Islet of Langerhans (tissue), 1 donor: ENCODE results near the gene FGD6.
A peak's percentile ranks its signal among the peaks of the same experiment; 100 is the strongest.

Experiments used
- FAIRE-seq: peaks from one replicate; lab custom pipeline; 2011; peaks lifted over from hg19 to GRCh38; lab: Jason Lieb, UNC

The FGD6 gene

GRCh38 chr12:95077341-95077740 lies 139.9 kb downstream of the FGD6 start:
- FAIRE-seq, result no peak

DNA sequence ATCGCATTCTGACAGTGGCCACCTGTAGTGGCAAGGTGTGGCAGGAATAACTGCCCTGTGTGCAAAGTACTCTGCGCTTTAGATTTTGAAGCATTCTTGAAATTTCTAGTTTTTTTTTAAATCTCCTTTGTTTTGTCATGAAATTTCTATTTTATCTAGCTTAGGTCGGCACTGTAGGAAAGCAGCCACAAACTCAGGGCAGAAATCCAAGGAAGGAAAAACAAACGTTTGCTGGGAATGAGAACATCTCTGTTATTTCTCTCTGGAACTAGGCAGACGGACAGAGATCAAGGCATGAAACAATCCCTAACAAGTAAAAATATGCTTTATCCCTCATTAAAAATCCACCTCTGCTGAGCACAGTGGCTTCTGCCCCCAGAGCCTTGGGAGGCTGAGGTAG lies 142.5 kb downstream of the FGD6 start:
- no peak for FAIRE-seq

DNA sequence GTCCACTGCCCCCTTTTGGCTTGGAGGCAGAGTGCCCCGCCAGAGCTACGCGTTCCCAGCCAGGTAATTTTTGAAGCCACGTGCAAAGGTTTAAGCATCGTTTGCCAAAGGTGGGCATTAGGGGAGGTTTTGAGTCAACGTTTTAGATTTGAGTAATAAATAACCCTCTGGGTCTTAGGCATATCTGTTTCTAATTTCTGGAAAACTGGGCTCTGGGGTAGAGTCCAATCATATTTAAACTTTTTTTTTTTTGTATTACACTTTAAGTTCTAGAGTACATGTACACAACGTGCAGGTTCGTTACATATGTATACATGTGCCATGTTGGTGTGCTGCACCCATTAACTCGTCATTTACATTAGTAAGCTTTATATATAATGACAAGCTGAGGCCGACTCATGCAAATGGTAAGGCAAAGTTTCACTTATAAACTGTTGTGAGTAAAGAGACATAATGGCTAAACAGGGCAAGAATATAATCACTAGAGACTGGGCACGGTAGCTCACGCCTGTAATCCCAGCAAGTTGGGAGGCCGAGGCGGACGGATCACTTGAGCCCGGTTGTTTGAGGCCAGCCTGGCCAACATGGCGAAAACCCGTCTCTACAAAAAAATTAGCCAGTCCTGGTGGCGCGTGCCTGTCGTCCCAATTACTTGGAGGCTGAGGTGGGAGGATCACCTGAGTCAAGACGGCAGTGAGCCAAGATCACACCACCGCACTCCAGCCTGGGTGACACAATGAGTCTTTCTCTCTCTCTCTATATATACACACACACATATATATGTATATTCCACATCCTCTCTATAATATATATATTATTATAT lies 143.4 kb downstream of the FGD6 start:
- FAIRE-seq, result no peak

DNA sequence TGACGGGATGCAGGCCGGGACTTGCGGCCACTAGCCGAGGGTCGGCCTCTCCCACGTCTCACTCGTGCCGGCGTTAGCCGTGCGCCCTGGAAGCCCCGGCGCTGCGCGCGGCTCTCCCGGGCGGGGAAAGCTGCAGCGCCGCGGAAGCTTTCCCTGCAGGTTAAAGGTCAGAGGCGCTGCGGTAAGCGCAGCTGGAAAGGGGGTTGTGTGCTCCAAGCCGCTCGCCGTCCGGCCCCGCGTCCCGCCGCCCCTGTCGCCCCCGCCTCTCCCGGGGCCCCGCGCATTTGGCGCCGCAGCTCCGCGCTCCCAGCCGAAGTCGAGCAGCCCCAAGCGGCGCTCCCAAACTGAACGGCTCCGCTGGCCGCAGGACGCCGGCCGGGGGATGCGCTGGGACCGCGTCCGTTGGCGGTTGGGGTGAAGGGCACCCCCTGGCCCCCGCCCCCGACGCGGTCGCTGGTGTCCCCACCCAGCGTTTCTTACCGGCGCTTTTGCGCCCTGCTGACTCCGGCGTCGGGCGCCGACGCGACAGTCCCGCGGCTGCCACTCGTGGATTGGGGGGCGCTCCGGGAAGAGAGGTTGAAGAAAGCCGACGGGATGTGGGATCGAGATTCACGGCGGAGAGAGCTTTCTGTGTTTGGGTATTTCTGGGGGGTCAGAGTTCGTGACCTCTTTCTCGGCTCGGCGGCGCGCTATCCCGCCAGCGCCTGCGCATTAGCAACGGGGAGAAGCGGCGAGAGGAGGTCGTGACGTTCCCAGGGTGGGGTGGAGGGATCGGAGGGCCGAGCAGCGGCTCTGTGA lies 144.2 kb downstream of the FGD6 start, which contains the start of gene NR2C1:
Gene NR2C1, minus strand, starts transcription at position 719 of the 798 bp plus-strand sequence. CDS start 6,234 bp downstream, outside the sequence.
- peak; percentile 64 for FAIRE-seq

- no peak for FAIRE-seq
Observed at GRCh38 chr12:95070378-95070777, 146.9 kb downstream of the FGD6 start.

DNA sequence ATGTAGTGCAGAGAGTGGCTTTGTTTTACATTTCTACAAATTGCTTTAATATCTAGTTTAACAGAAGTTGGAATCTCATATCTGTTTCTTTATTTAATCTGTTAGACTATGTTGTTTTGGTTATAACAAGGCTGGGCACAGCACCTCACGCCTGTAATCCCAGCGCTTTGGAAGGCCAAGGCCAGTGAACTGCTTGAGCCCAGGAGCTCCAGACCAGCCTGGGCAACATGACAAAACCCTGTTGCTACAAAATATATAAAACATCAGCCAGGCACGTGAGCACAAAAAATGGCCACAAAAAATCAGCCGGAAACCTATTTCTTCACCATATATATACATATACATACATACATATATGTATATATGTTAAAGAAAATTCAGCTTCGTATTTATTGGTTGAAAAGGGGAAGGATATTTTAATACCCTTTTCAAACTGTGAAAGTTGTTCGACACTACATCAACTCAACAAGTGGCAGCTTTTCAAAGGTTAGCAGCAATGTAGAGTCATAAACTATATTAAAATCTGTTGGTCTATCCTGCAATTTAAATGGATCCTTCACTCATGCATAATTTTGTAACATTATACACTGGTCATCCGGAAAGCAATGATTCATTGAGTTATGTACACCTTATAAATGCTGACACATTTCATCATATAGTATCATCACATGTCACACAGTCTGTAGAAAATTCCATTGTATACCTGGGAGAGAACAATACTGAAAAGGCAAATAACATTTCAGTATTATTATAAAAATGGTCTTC lies 151.0 kb downstream of the FGD6 start:
- FAIRE-seq, result no peak

GRCh38 chr12:95060951-95061350 lies 156.3 kb downstream of the FGD6 start:
- no peak for FAIRE-seq

- FAIRE-seq, result no peak
Observed at GRCh38 chr12:95059984-95060383, 157.3 kb downstream of the FGD6 start.

GRCh38 chr12:95057424-95057823 lies 159.8 kb downstream of the FGD6 start:
- no peak for FAIRE-seq

GRCh38 chr12:95055057-95055456 lies 162.2 kb downstream of the FGD6 start:
- FAIRE-seq, result no peak

DNA sequence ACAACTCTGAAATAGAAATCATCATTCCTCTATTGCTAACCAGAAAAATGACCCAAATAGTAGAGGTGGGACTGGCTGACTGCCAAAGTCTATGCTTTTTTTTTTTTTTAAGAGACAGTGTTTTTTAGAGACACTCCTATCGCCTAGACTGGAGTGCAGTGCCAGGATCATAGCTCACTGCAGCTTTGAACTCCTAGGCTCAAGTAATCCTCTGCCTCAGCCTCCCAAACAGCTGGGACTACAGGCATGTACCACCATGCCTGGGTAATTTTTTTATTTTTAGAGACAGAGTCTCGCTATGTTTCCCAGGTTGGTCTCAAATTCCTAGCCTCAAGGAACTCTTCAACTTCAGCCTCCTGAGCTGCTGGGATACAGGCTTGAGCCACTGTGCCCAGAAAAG lies 163.1 kb downstream of the FGD6 start:
- no peak for FAIRE-seq

GRCh38 chr12:95051241-95051640 lies 166.0 kb downstream of the FGD6 start:
- FAIRE-seq, result no peak

DNA sequence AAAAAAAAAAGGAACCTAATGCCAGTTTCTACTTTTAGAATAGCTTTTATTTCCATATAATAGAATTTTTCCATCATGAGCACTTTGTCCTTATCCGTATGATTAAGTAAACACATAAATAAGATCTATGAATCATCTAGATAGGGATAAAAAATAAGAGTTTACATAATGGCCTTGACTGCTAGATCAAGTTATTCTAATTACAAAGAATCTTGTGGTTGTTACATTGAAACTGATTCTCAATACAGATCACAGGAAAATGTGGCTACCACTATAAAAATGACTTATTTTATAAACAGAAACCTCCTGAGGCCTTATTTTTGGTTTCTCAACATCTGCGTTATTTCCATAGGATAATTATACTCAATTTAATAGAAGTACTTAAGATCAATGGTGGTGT lies 179.4 kb downstream of the FGD6 start:
- no peak for FAIRE-seq

DNA sequence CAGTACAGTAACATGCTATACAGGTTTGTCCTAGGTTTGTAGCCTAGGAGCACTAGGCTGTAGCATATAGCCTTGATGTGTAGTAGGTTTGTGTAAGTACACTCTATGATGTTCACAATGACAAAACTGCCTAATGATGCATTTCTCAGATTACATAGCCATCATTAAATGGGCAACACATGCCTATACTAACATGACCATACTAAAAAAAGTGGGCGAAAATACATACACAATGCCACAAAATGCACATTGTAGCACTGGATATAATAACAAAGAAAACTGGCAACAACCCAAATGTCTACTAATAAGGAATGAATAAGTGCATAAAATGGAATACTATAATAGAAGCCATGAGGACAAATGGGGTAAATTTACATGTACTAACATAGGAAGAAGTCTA lies 182.5 kb downstream of the FGD6 start:
- no peak for FAIRE-seq
